Left lung (tissue), 10 donors: ENCODE data around the gene TCF12. TPM values are rescaled to one million over a fixed set of nuclear protein-coding genes. Genes with fewer than 3 reads are reported as not detected.
A peak's percentile ranks its signal among the peaks of the same experiment; 100 is the strongest.

Source experiments
- ATAC-seq: fragments of 200-7000 bp; cut with Tn5 transposase; one replicate; pipeline ENCODE4 v1.9.1; 2020; ENCODE audit warnings: moderate library complexity
- DNase-seq, 4 donors: peaks; one replicate each; pipeline ENCODE4 v3.0.0-alpha.2; 2013 to 2020
- H3K27ac ChIP-seq, 2 donors: fragments of 200-600 bp; sonication (generic) in 1 of 2; one replicate each; pipeline versions ENCODE4 v1.5.0 to v1.8.0; 2020 to 2021
- H3K27me3 ChIP-seq, 2 donors: fragments of 200-600 bp; sonication (generic) in 1 of 2; one replicate each; pipeline versions ENCODE4 v1.5.0 to v1.8.0; 2020 to 2021
- H3K36me3 ChIP-seq, 2 donors: fragments of 200-600 bp; sonication (generic) in 1 of 2; one replicate each; pipeline versions ENCODE4 v1.5.0 to v1.8.0; 2020 to 2021
- H3K4me1 ChIP-seq, 2 donors: fragments of 200-600 bp; one replicate each; pipeline ENCODE4 v1.8.0; 2021
- H3K4me3 ChIP-seq, 2 donors: fragments of 200-600 bp; sonication (generic) in 1 of 2; one replicate each; pipeline versions ENCODE4 v1.5.0 to v1.8.0; 2020 to 2021; ENCODE audit warnings: mild to moderate bottlenecking in 1 of 2
- H3K9me3 ChIP-seq, 2 donors: fragments of 200-600 bp; sonication (generic) in 1 of 2; one replicate each; pipeline versions ENCODE4 v1.5.0 to v1.8.0; 2020 to 2021
- CTCF ChIP-seq, 2 donors: fragments of 200-600 bp; sonication (generic) in 1 of 2; IDR thresholded peaks; one replicate each; pipeline versions ENCODE4 v1.5.0 to v1.8.0; 2021; ENCODE audit warnings: antibody characterized with exemption in 2 of 2
- intact Hi-C, 2 donors: fragments of 100-400 bp; cut with DNase I; formaldehyde crosslinking; loops; one replicate each; pipeline versions ENCODE4 v1.11.2 to v1.14.2; 2022
- polyA plus RNA-seq, 6 donors: library from polyadenylated mRNA; unstranded; fragments of 120-200 nt; gene quantifications; one replicate each; pipeline ENCODE4 v1.2.1, GENCODE V29; 2013; ENCODE audit not compliant: insufficient read length in 6 of 6
- total RNA-seq, 2 donors: library from RNA; stranded (reverse); fragmentation: NEBNext Ultra II Directional; extraction: Animal tissue kit (Norgen Biotek cat#: 25700); gene quantifications; one replicate each; pipeline ENCODE4 v1.2.1, GENCODE V29; 2021
- donor health status: DM: no; HTN: yes; CAD: no.
- donor health status: DM: no; HTN: no; CAD: no.

TCF12 gene
- total and polyA plus RNA-seq, 8 donors, result 106 to 148 (median 130) TPM

DNA sequence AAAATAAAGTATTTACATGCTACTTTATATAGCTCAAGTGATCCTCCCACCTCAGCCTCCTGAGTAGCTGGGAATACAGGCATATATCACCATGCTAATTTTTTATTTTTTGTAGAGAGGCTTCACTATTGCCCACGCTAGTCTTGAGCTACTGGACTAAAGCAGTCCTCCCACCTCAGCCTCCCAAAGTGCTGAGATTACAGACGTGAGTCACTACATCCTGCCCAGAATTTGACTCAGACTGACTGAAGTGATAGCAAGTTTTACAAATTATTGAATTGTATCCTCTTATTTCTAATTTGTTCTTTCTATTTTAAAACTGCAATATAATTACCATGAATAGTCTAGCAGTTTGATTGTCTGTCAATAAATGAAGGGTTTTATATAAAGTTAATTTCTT is 247.5 kb downstream of the TCF12 start:
- no peak for DNase-seq
- ATAC-seq, result peak; percentile 41
- Histone ChIP-seq H3K27ac (no peak overlapping the region), H3K4me3 (no peak overlapping the region), H3K4me1 (peaks cover 0 to 6% of the 10 kb centered on the region in 2 donors), H3K9me3 (no peaks in the 10 kb centered on the region), H3K36me3 (peaks cover 0 to 4% of the 10 kb centered on the region in 2 donors), H3K27me3 (no peaks in the 10 kb centered on the region)
- intact Hi-C loops, result no loop called here
- TF ChIP-seq CTCF (IDR thresholded peaks at IDR 0.05), result no peak

GRCh38 chr15:57167821-57168395 is 249.5 kb downstream of the TCF12 start:
- Histone ChIP-seq H3K27me3 (no peaks in the 10 kb centered on the region), H3K27ac (no peak overlapping the region), H3K9me3 (no peaks in the 10 kb centered on the region), H3K4me1 (peaks cover 0 to 11% of the 10 kb centered on the region in 2 donors), H3K36me3 (peaks cover 0 to 4% of the 10 kb centered on the region in 2 donors), H3K4me3 (no peak overlapping the region)
- TF ChIP-seq CTCF (IDR thresholded peaks at IDR 0.05), result no peak
- DNase-seq (no peak), ATAC-seq (no peak)
- intact Hi-C loops, result no loop called here

GRCh38 chr15:57169643-57170042 is 251.2 kb downstream of the TCF12 start:
- Histone ChIP-seq H3K4me3 (no peak overlapping the region), H3K36me3 (peaks cover 0 to 4% of the 10 kb centered on the region in 2 donors), H3K4me1 (peaks cover 0 to 11% of the 10 kb centered on the region in 2 donors), H3K9me3 (no peaks in the 10 kb centered on the region), H3K27me3 (no peaks in the 10 kb centered on the region), H3K27ac (no peak overlapping the region)
- ATAC-seq (no peak), DNase-seq (no peak)
- intact Hi-C loops, result no loop called here
- no peak for TF ChIP-seq CTCF (IDR thresholded peaks at IDR 0.05)

DNA sequence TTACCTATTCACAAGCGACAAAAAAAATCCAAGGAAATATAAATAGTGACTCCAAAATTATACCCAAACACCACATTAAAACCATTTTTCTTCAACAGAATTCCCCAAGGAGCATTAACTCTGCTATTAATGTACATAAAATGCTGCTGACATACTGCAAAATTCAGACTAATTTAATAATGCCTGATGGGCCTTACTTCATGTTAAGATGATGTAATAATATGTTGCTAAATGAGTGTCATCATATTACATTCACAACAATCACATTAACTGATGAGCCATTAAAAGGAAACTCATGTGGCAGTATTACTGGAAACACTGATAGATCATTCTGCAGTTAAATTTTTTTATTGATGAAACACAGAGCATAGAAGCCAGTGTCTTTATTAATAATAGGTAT is 253.0 kb downstream of the TCF12 start:
- Histone ChIP-seq H3K27ac (no peak overlapping the region), H3K36me3 (peaks cover 0 to 4% of the 10 kb centered on the region in 2 donors), H3K9me3 (no peaks in the 10 kb centered on the region), H3K27me3 (no peaks in the 10 kb centered on the region), H3K4me1 (peaks cover 0 to 4% of the 10 kb centered on the region in 2 donors), H3K4me3 (no peak overlapping the region)
- DNase-seq (no peak), ATAC-seq (no peak)
- TF ChIP-seq CTCF (IDR thresholded peaks at IDR 0.05), result no peak
- intact Hi-C loops, result no loop called here

GRCh38 chr15:57172925-57173324 is 254.5 kb downstream of the TCF12 start:
- Histone ChIP-seq H3K4me3 (no peak overlapping the region), H3K27ac (no peak overlapping the region), H3K27me3 (no peaks in the 10 kb centered on the region), H3K4me1 (peaks cover 0 to 4% of the 10 kb centered on the region in 2 donors), H3K9me3 (no peaks in the 10 kb centered on the region), H3K36me3 (peaks cover 0 to 4% of the 10 kb centered on the region in 2 donors)
- no peak for DNase-seq
- intact Hi-C loops, result no loop called here
- no peak for ATAC-seq
- no peak for TF ChIP-seq CTCF (IDR thresholded peaks at IDR 0.05)
